ENCODE measurements around the gene MSRB1. TPM values are rescaled to one million over a fixed set of nuclear protein-coding genes. Genes with fewer than 3 reads are reported as not detected.

The MSRB1 gene
- total RNA-seq, 1 donor from 2014 or later, result 21.0 TPM

DNA sequence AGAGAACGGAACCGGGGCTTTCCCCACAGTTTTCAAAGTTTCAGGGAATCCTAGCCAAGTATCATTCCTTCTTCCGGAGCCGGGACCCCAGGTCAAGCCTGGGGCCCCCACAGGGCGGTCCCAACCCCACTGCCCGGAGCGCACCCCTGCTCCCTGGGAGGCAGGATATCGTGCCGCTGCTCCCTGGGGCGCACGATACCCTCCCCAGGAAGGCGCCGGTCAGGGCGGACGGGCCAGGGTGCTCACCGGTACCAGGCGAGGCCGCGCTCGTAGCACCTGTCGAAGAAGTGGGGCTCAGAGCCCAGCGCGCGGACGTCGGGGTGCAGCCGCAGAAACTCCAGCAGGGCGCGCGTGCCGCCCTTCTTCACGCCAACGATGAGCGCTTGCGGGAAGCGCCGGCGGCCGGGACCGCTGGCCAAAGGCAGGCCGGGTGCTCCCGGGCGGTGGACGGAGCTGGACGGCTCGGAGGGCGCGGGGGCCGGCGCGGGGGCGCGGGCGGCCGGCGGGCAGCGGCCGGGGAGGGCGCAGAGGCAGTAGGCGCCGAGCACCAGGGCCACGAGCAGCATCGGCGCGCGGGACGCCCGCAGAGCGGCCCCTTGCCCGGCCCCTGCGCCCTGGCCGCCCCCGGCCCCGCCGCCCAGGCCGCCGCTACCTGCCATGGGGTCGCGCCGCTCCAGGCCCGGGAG is 25.2 kb downstream of the MSRB1 start:
- H3K4me3 Mint-ChIP-seq (ENCODE audit: unreplicated experiment), result no peak overlapping the region
- no peak for DNase-seq (ENCODE audit: extremely low spot score, unreplicated experiment)
- no peak overlapping the region for H3K27ac Mint-ChIP-seq (ENCODE audit: unreplicated experiment)
- no peak for TF ChIP-seq CTCF (IDR thresholded peaks at IDR 0.05)
- peaks cover 49% of the 10 kb centered on the region for H3K27me3 Mint-ChIP-seq (ENCODE audit: unreplicated experiment)
- H3K9me3 Mint-ChIP-seq (ENCODE audit: unreplicated experiment), result no peaks in the 10 kb centered on the region
- no peaks in the 10 kb centered on the region for H3K36me3 Mint-ChIP-seq (ENCODE audit: unreplicated experiment)
- peaks cover 5% of the 10 kb centered on the region for H3K4me1 Mint-ChIP-seq (ENCODE audit: unreplicated experiment)

DNA sequence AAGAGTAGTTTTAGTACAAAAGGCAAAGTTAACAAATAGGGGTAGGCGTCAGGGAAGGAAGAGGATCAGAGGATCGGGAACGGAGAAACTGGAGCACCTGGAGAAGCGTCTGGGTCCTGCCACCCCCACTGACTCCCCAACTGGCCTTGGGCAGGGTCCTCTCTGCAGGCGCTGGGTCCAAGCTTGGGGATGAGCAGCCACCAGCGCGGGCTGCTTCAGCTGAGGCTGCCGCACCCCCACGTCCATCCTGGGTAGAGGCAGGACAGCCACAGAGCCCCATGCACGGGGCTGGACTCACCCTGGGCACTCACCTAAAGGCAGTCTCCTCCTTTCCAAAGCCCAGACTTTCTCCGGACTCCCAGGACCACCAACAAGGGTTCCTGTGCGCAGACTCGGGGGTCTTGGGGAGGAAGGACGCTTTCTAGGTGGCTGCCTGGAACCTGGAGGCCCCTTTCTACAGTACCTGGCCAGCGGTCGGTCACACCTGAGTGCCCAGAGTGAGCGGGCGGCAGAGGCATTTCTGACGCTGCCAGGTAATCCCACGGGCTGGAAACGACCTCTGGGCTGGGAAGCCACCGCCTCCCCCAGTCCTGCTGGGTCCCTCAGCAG is 25.8 kb downstream of the MSRB1 start:
- H3K4me1 Mint-ChIP-seq (ENCODE audit: unreplicated experiment), result peaks cover 5% of the 10 kb centered on the region
- peaks cover 44% of the 10 kb centered on the region for H3K27me3 Mint-ChIP-seq (ENCODE audit: unreplicated experiment)
- no peaks in the 10 kb centered on the region for H3K36me3 Mint-ChIP-seq (ENCODE audit: unreplicated experiment)
- DNase-seq (ENCODE audit: extremely low spot score, unreplicated experiment), result no peak
- no peaks in the 10 kb centered on the region for H3K9me3 Mint-ChIP-seq (ENCODE audit: unreplicated experiment)
- TF ChIP-seq CTCF (IDR thresholded peaks at IDR 0.05), result no peak
- no peak overlapping the region for H3K4me3 Mint-ChIP-seq (ENCODE audit: unreplicated experiment)
- no peak overlapping the region for H3K27ac Mint-ChIP-seq (ENCODE audit: unreplicated experiment)

- Mint-ChIP-seq H3K4me3 (ENCODE audit: unreplicated experiment) (no peak overlapping the region), H3K27me3 (ENCODE audit: unreplicated experiment) (peaks cover 42% of the 10 kb centered on the region), H3K9me3 (ENCODE audit: unreplicated experiment) (no peaks in the 10 kb centered on the region), H3K36me3 (ENCODE audit: unreplicated experiment) (no peaks in the 10 kb centered on the region), H3K4me1 (ENCODE audit: unreplicated experiment) (peaks cover 5% of the 10 kb centered on the region), H3K27ac (ENCODE audit: unreplicated experiment) (no peak overlapping the region)
- TF ChIP-seq CTCF (IDR thresholded peaks at IDR 0.05), result no peak
- DNase-seq (ENCODE audit: extremely low spot score, unreplicated experiment), result no peak
These were observed 26.4 kb downstream of the MSRB1 start for GRCh38 chr16:1916640-1916990.

DNA sequence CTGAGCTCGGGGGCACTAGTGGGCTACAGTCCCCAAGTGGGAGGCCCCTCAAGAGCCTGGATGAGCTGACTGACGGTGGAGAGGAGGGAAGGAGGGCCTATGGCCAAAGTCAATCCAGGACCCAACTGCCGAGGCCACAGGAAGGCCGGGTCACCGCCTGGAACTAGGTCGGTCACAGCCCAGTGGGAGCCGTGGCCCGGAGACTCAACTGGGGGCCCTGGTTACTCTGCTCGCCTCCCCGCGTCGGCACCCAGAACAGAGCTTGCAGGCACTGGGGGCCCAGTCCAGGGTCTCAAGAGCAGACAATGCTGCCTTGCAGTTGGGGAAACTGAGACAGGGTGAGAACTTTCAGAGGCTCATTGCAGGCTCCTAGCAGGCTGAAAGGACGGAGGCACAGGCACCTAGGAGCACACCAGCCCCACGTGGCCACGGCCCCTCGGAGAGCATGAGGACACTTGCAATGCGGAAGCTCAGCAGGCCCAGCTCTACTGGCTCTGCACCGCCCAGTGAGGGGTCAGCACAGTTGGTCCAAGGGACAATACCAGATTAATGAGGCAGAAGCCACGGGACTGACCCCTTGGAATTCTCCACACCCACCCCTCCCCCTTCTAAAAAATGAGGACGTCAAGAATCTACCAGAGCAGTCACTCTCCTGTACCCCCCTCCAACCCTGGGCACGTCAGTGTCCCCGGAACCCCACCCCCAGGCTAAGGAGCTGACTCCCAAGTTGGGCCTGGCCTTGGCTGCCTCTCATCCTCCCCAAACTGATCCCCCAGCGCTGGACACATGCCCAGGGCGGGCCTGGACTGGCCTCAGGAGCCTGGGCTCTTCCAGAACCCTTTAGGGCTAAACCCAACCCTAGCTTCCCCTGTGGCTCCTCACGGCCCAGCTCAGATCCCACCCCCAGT is 27.0 kb downstream of the MSRB1 start:
- H3K36me3 Mint-ChIP-seq (ENCODE audit: unreplicated experiment), result no peaks in the 10 kb centered on the region
- H3K9me3 Mint-ChIP-seq (ENCODE audit: unreplicated experiment), result no peaks in the 10 kb centered on the region
- DNase-seq (ENCODE audit: extremely low spot score, unreplicated experiment), result no peak
- TF ChIP-seq CTCF (IDR thresholded peaks at IDR 0.05), result no peak
- H3K27me3 Mint-ChIP-seq (ENCODE audit: unreplicated experiment), result peaks cover 36% of the 10 kb centered on the region
- H3K4me3 Mint-ChIP-seq (ENCODE audit: unreplicated experiment), result no peak overlapping the region
- H3K4me1 Mint-ChIP-seq (ENCODE audit: unreplicated experiment), result peaks cover 5% of the 10 kb centered on the region
- H3K27ac Mint-ChIP-seq (ENCODE audit: unreplicated experiment), result no peak overlapping the region

DNA sequence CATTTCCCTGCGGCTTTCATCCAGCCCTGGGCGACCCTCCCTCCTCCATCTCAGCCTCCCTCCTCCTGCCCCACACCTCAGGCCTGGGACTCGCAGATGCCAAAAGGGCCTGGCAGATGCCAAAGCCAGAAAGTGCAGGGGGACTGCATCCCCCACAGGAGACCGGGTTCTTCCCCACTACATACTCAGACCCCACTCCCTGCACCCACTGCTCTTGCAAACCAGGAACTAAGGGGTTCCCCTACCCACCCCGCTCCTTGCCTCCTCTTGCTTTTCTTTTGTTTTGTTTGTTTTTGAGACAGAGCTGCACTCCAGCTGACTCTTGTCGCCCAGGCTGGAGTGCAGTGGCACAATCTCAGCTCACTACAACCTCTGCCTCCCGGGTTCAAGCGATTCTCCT is 28.0 kb downstream of the MSRB1 start:
- Mint-ChIP-seq H3K27ac (ENCODE audit: unreplicated experiment) (no peak overlapping the region), H3K4me1 (ENCODE audit: unreplicated experiment) (peaks cover 2% of the 10 kb centered on the region), H3K9me3 (ENCODE audit: unreplicated experiment) (no peaks in the 10 kb centered on the region), H3K27me3 (ENCODE audit: unreplicated experiment) (peaks cover 28% of the 10 kb centered on the region), H3K4me3 (ENCODE audit: unreplicated experiment) (no peak overlapping the region), H3K36me3 (ENCODE audit: unreplicated experiment) (no peaks in the 10 kb centered on the region)
- no peak for TF ChIP-seq CTCF (IDR thresholded peaks at IDR 0.05)
- DNase-seq (ENCODE audit: extremely low spot score, unreplicated experiment), result no peak

Data from osteocyte (in vitro differentiated cells).